ENCODE measurements around the gene PITPNM1. TPM values are rescaled to one million over a fixed set of nuclear protein-coding genes. Genes with fewer than 3 reads are reported as not detected.

The PITPNM1 gene
- total and polyA plus RNA-seq, 2 experiments from 2014 or later = 9.1 to 57.1 TPM

GRCh38 chr11:67521924-67522323, 16.8 kb upstream of the PITPNM1 start:
- no peaks in the 10 kb centered on the region for H3K9me2 ChIP-seq (ENCODE audit: insufficient read depth)
- ATAC-seq (no peak), DNase-seq (ENCODE audit: low spot score) (no peak)
- Mint-ChIP-seq H3K36me3 (ENCODE audit: low read depth) (no peaks in the 10 kb centered on the region), H3K27ac (no peak overlapping the region), H3K9me3 (no peaks in the 10 kb centered on the region), H3K4me3 (no peak overlapping the region), H3K27me3 (ENCODE audit: insufficient read depth, low read depth, poor library complexity) (peaks cover 8% of the 10 kb centered on the region), H3K4me1 (no peaks in the 10 kb centered on the region)
- H3F3A ChIP-seq (replicated peaks; ENCODE audit: low read depth) = no peaks in the 10 kb centered on the region
- H3K27ac ChIP-seq (ENCODE audit: low read depth) = no peak overlapping the region
- H3K36me3 ChIP-seq (ENCODE audit: insufficient read depth) = no peaks in the 10 kb centered on the region
- no peak for TF ChIP-seq CTCF (conservative IDR thresholded peaks at IDR 0.05; ENCODE audit: low read depth in 2 of 2)
- TF ChIP-seq POLR2AphosphoS5 (IDR thresholded peaks at IDR 0.05; ENCODE audit: low read depth) = no peak
- TF ChIP-seq JUNB (IDR thresholded peaks at IDR 0.05; ENCODE audit: unreplicated experiment) = no peak
- TF ChIP-seq ZNF462 (CRISPR knock-in tag; IDR thresholded peaks at IDR 0.05) = no peak
- TF ChIP-seq EZH2phosphoT487 (IDR thresholded peaks at IDR 0.05; ENCODE audit: unreplicated experiment) = no peak
- no peak for TF ChIP-seq ZNF114 (CRISPR knock-in tag; IDR thresholded peaks at IDR 0.05)
- TF ChIP-seq ZNF331 (CRISPR knock-in tag; IDR thresholded peaks at IDR 0.05; ENCODE audit: low read depth) = no peak
- TF ChIP-seq ETS1 (IDR thresholded peaks at IDR 0.05) = no peak
- no peak for TF ChIP-seq REST (IDR thresholded peaks at IDR 0.05; ENCODE audit: unreplicated experiment)
- TF ChIP-seq CREB1 (CRISPR knock-in tag; IDR thresholded peaks at IDR 0.05; ENCODE audit: low read depth) = no peak
- TF ChIP-seq STAT1 (IDR thresholded peaks at IDR 0.05; ENCODE audit: unreplicated experiment) = no peak
- no peak for TF ChIP-seq EZH2 (IDR thresholded peaks at IDR 0.05; ENCODE audit: low read depth, unreplicated experiment)
- no peak for TF ChIP-seq NANOG (IDR thresholded peaks at IDR 0.05; ENCODE audit: borderline replicate concordance)
- H3K79me2 ChIP-seq (replicated peaks; ENCODE audit: insufficient read depth) = no peaks in the 10 kb centered on the region
- no peak overlapping the region for H3K4me2 ChIP-seq
- no peak overlapping the region for H2AFZ ChIP-seq
- H3K4me3 ChIP-seq = no peak overlapping the region
- H4K20me1 ChIP-seq (replicated peaks; ENCODE audit: insufficient read depth) = no peaks in the 10 kb centered on the region
- no peaks in the 10 kb centered on the region for H3K27me3 ChIP-seq (ENCODE audit: insufficient read depth)
- no peaks in the 10 kb centered on the region for H3K4me1 ChIP-seq (ENCODE audit: insufficient read depth)
